H1 (cell line): ENCODE measurements around the gene TMEM40. TPM values are rescaled to one million over a fixed set of nuclear protein-coding genes. Genes with fewer than 3 reads are reported as not detected.

Source experiments
- ATF3 ChIP-seq: IDR thresholded peaks from 2 replicates; pipeline ENCODE4 v1.6.1; 2011; ENCODE audit warnings: low read depth, mild to moderate bottlenecking, low read length; ENCODE audit not compliant: insufficient read depth
- EP300 ChIP-seq, 2 experiments: IDR thresholded peaks; 1 replicate in 1 of 2; 2 replicates in 1 of 2; pipeline ENCODE4 v1.6.1; 2011 to 2012; ENCODE audit warnings: low read depth in 2 of 2, low read length in 2 of 2, mild to moderate bottlenecking in 2 of 2, borderline replicate concordance in 1 of 2, inconsistent platforms in 1 of 2, moderate library complexity in 1 of 2
- SUZ12 ChIP-seq: fragments of 200-600 bp; sonication (generic); IDR thresholded peaks from 2 replicates; pipeline ENCODE4 v1.6.1; 2012; ENCODE audit warnings: mild to moderate bottlenecking, inconsistent platforms, low read length, moderate library complexity, mixed read lengths
- polyA plus RNA-seq, 7 experiments: library from polyadenylated mRNA; depleted of rRNA in 3 of 7; stranded (reverse) in 5 of 7; unstranded in 2 of 7; fragments of >200 nt in 5 of 7; fragments of 200-250 nt in 2 of 7; gene quantifications; 1 replicate in 5 of 7; 2 replicates in 1 of 7; 4 replicates in 1 of 7; pipeline versions ENCODE4 v1.2.1 to v1.2.3, GENCODE V29; 2011 to 2013; ENCODE audit warnings: missing spikeins in 2 of 7, mixed read lengths in 2 of 7
- total RNA-seq: library from RNA; stranded (reverse); fragmentation: NEBNext Ultra II Directional; extraction: Animal tissue kit (Norgen Biotek cat#: 25700); gene quantifications from 2 replicates; pipeline ENCODE4 v1.2.1, GENCODE V29; 2021
- TF ChIP-seq, protein P1 (sequence below): fragments of 300-600 bp; sonication (generic); IDR thresholded peaks from 2 replicates; pipeline ENCODE4 v1.7.1; 2012; ENCODE audit warnings: low read length, moderate library complexity, mild to moderate bottlenecking, inconsistent platforms; ENCODE audit not compliant: insufficient replicate concordance

The TMEM40 gene
- total and polyA plus RNA-seq, 2 of the 8 experiments (the other 6 are each of a cell fraction or from before 2014, with no cell fraction given) = 0.18 TPM; not detected in 1

GRCh38 chr3:12733566-12733965, 25.5 kb downstream of the TMEM40 start (continued):
- TF ChIP-seq, protein P1, sequence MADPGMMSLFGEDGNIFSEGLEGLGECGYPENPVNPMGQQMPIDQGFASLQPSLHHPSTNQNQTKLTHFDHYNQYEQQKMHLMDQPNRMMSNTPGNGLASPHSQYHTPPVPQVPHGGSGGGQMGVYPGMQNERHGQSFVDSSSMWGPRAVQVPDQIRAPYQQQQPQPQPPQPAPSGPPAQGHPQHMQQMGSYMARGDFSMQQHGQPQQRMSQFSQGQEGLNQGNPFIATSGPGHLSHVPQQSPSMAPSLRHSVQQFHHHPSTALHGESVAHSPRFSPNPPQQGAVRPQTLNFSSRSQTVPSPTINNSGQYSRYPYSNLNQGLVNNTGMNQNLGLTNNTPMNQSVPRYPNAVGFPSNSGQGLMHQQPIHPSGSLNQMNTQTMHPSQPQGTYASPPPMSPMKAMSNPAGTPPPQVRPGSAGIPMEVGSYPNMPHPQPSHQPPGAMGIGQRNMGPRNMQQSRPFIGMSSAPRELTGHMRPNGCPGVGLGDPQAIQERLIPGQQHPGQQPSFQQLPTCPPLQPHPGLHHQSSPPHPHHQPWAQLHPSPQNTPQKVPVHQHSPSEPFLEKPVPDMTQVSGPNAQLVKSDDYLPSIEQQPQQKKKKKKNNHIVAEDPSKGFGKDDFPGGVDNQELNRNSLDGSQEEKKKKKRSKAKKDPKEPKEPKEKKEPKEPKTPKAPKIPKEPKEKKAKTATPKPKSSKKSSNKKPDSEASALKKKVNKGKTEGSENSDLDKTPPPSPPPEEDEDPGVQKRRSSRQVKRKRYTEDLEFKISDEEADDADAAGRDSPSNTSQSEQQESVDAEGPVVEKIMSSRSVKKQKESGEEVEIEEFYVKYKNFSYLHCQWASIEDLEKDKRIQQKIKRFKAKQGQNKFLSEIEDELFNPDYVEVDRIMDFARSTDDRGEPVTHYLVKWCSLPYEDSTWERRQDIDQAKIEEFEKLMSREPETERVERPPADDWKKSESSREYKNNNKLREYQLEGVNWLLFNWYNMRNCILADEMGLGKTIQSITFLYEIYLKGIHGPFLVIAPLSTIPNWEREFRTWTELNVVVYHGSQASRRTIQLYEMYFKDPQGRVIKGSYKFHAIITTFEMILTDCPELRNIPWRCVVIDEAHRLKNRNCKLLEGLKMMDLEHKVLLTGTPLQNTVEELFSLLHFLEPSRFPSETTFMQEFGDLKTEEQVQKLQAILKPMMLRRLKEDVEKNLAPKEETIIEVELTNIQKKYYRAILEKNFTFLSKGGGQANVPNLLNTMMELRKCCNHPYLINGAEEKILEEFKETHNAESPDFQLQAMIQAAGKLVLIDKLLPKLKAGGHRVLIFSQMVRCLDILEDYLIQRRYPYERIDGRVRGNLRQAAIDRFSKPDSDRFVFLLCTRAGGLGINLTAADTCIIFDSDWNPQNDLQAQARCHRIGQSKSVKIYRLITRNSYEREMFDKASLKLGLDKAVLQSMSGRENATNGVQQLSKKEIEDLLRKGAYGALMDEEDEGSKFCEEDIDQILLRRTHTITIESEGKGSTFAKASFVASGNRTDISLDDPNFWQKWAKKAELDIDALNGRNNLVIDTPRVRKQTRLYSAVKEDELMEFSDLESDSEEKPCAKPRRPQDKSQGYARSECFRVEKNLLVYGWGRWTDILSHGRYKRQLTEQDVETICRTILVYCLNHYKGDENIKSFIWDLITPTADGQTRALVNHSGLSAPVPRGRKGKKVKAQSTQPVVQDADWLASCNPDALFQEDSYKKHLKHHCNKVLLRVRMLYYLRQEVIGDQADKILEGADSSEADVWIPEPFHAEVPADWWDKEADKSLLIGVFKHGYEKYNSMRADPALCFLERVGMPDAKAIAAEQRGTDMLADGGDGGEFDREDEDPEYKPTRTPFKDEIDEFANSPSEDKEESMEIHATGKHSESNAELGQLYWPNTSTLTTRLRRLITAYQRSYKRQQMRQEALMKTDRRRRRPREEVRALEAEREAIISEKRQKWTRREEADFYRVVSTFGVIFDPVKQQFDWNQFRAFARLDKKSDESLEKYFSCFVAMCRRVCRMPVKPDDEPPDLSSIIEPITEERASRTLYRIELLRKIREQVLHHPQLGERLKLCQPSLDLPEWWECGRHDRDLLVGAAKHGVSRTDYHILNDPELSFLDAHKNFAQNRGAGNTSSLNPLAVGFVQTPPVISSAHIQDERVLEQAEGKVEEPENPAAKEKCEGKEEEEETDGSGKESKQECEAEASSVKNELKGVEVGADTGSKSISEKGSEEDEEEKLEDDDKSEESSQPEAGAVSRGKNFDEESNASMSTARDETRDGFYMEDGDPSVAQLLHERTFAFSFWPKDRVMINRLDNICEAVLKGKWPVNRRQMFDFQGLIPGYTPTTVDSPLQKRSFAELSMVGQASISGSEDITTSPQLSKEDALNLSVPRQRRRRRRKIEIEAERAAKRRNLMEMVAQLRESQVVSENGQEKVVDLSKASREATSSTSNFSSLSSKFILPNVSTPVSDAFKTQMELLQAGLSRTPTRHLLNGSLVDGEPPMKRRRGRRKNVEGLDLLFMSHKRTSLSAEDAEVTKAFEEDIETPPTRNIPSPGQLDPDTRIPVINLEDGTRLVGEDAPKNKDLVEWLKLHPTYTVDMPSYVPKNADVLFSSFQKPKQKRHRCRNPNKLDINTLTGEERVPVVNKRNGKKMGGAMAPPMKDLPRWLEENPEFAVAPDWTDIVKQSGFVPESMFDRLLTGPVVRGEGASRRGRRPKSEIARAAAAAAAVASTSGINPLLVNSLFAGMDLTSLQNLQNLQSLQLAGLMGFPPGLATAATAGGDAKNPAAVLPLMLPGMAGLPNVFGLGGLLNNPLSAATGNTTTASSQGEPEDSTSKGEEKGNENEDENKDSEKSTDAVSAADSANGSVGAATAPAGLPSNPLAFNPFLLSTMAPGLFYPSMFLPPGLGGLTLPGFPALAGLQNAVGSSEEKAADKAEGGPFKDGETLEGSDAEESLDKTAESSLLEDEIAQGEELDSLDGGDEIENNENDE = no peak
- TF ChIP-seq ATF3 (no peak), SUZ12 (no peak), EP300 (IDR thresholded peaks at IDR 0.05; ENCODE audit: borderline replicate concordance in 1 of 2, low read depth in 2 of 2, low read length in 2 of 2) (no peak)
